ENCODE measurements around the gene METTL9. TPM values are rescaled to one million over a fixed set of nuclear protein-coding genes. Genes with fewer than 3 reads are reported as not detected.

The METTL9 gene
- total and polyA plus RNA-seq, 2 donors (not counting 1 experiment from before 2014, with no cell fraction given), result 124 to 163 TPM

GRCh38 chr16:21659124-21659523 lies 59.7 kb downstream of the METTL9 start:
- H3K4me3 ChIP-seq (replicated peaks in 1 of 4; ENCODE audit: control extremely low read depth in 1 of 4, insufficient read depth in 1 of 4, low read depth in 3 of 4, low read length in 4 of 4), result no peak overlapping the region
- no peaks in the 10 kb centered on the region for H3K27me3 ChIP-seq (ENCODE audit: control insufficient read depth, insufficient read depth, low read length)
- H3K4me1 ChIP-seq (ENCODE audit: control insufficient read depth, extremely low read depth, insufficient read depth, low read length), result no peaks in the 10 kb centered on the region
- no peak for DNase-seq (ENCODE audit: low read depth in 2 of 2)
- H3K79me2 ChIP-seq (ENCODE audit: control insufficient read depth, insufficient read depth, low read length), result no peaks in the 10 kb centered on the region
- peaks cover 3% of the 10 kb centered on the region for H3K36me3 ChIP-seq (ENCODE audit: control insufficient read depth, insufficient read depth, low read length)
- H3K27ac ChIP-seq (ENCODE audit: insufficient read depth, low read length), result no peak overlapping the region
- H4K20me1 ChIP-seq (ENCODE audit: control insufficient read depth, extremely low read depth, insufficient read depth, low read length), result no peaks in the 10 kb centered on the region
- H3K9ac ChIP-seq (ENCODE audit: insufficient read depth, low read length), result no peak overlapping the region
- TF ChIP-seq, protein P1, sequence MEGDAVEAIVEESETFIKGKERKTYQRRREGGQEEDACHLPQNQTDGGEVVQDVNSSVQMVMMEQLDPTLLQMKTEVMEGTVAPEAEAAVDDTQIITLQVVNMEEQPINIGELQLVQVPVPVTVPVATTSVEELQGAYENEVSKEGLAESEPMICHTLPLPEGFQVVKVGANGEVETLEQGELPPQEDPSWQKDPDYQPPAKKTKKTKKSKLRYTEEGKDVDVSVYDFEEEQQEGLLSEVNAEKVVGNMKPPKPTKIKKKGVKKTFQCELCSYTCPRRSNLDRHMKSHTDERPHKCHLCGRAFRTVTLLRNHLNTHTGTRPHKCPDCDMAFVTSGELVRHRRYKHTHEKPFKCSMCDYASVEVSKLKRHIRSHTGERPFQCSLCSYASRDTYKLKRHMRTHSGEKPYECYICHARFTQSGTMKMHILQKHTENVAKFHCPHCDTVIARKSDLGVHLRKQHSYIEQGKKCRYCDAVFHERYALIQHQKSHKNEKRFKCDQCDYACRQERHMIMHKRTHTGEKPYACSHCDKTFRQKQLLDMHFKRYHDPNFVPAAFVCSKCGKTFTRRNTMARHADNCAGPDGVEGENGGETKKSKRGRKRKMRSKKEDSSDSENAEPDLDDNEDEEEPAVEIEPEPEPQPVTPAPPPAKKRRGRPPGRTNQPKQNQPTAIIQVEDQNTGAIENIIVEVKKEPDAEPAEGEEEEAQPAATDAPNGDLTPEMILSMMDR (conservative IDR thresholded peaks at IDR 0.05 in 1 of 2, IDR thresholded peaks at IDR 0.05 in 1 of 2; ENCODE audit: low read depth in 1 of 2, low read length in 2 of 2), result no peak
- TF ChIP-seq EZH2 (IDR thresholded peaks at IDR 0.05; ENCODE audit: low read length, missing control alignments), result no peak
- H2AFZ ChIP-seq (ENCODE audit: low read length), result no peak overlapping the region
- H3K4me2 ChIP-seq (ENCODE audit: extremely low read depth, insufficient read depth, low read length), result no peak overlapping the region
- no peaks in the 10 kb centered on the region for H3K9me3 ChIP-seq (ENCODE audit: control insufficient read depth, insufficient read depth, low read depth, low read length)

DNA sequence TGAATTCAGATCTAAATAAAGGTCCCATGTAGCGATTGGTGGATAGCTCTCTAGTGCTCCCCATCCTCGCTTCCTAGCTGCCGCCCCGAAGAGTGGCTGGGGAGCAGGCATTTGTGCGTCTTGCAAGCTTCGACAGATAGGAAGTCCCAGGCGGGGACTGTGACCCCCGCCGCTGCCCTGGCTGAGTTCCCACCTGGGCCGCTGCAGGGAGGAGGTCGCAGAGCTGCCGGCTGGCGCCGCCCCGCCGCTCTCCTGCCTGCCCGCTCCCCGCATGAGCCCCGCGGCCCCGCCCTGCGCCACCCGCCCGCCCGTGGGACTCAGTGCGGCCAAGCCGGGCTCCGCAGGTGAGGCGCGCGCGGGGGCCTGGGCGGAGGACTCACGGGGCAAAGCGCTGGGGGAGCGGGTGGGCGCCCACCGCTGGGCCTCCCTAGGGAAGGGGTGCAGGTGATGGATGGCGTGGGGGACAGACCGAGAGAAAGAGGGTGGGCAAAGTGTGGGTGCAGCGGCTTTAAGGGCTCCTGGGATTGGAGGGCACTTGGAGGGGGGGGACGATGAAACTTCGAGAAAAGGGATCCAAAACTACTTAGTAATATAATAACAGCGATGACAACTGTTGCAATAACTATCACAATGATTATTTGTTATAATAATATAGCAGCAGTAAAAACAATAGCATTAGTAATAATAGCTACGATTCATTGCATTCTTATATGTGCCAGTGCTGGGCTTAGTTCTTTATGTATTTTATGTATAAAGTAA lies 64.7 kb downstream of the METTL9 start, which contains the start of gene OTOA:
Gene OTOA (plus strand): TSS at position 80 of the 759 bp plus-strand sequence. CDS start 14,547 bp downstream, outside the sequence.
- H3K4me2 ChIP-seq (ENCODE audit: extremely low read depth, insufficient read depth, low read length), result peak within 1 kb of the TSS; percentile 23
- no peaks in the 10 kb centered on the region for H4K20me1 ChIP-seq (ENCODE audit: control insufficient read depth, extremely low read depth, insufficient read depth, low read length)
- H3K9ac ChIP-seq (ENCODE audit: insufficient read depth, low read length), result no peak within 1 kb of the TSS
- H3K79me2 ChIP-seq (ENCODE audit: control insufficient read depth, insufficient read depth, low read length), result no peaks in the 10 kb centered on the region
- DNase-seq (ENCODE audit: low read depth in 2 of 2), result no peak
- H3K4me3 ChIP-seq (replicated peaks in 1 of 4; ENCODE audit: control extremely low read depth in 1 of 4, insufficient read depth in 1 of 4, low read depth in 3 of 4, low read length in 4 of 4), result peak within 1 kb of the TSS in 1 of 4 experiments; percentile 20
- no peak for TF ChIP-seq EZH2 (IDR thresholded peaks at IDR 0.05; ENCODE audit: low read length, missing control alignments)
- TF ChIP-seq, protein P1 (conservative IDR thresholded peaks at IDR 0.05 in 1 of 2, IDR thresholded peaks at IDR 0.05 in 1 of 2; ENCODE audit: low read depth in 1 of 2, low read length in 2 of 2), result no peak
- H3K27ac ChIP-seq (ENCODE audit: insufficient read depth, low read length), result no peak within 1 kb of the TSS
- H3K36me3 ChIP-seq (ENCODE audit: control insufficient read depth, insufficient read depth, low read length), result no peaks in the 10 kb centered on the region
- H2AFZ ChIP-seq (ENCODE audit: low read length), result no peak within 1 kb of the TSS
- H3K27me3 ChIP-seq (ENCODE audit: control insufficient read depth, insufficient read depth, low read length), result no peaks in the 10 kb centered on the region
- H3K4me1 ChIP-seq (ENCODE audit: control insufficient read depth, extremely low read depth, insufficient read depth, low read length), result no peaks in the 10 kb centered on the region
- no peaks in the 10 kb centered on the region for H3K9me3 ChIP-seq (ENCODE audit: control insufficient read depth, insufficient read depth, low read depth, low read length)

- no peak overlapping the region for H3K4me3 ChIP-seq (replicated peaks in 1 of 4; ENCODE audit: control extremely low read depth in 1 of 4, insufficient read depth in 1 of 4, low read depth in 3 of 4, low read length in 4 of 4)
- DNase-seq (ENCODE audit: low read depth in 2 of 2), result no peak
- H3K4me1 ChIP-seq (ENCODE audit: control insufficient read depth, extremely low read depth, insufficient read depth, low read length), result no peaks in the 10 kb centered on the region
- no peaks in the 10 kb centered on the region for H3K27me3 ChIP-seq (ENCODE audit: control insufficient read depth, insufficient read depth, low read length)
- no peaks in the 10 kb centered on the region for H3K36me3 ChIP-seq (ENCODE audit: control insufficient read depth, insufficient read depth, low read length)
- no peak overlapping the region for H2AFZ ChIP-seq (ENCODE audit: low read length)
- H3K9ac ChIP-seq (ENCODE audit: insufficient read depth, low read length), result no peak overlapping the region
- H4K20me1 ChIP-seq (ENCODE audit: control insufficient read depth, extremely low read depth, insufficient read depth, low read length), result no peaks in the 10 kb centered on the region
- no peak overlapping the region for H3K4me2 ChIP-seq (ENCODE audit: extremely low read depth, insufficient read depth, low read length)
- H3K27ac ChIP-seq (ENCODE audit: insufficient read depth, low read length), result no peak overlapping the region
- no peaks in the 10 kb centered on the region for H3K79me2 ChIP-seq (ENCODE audit: control insufficient read depth, insufficient read depth, low read length)
- TF ChIP-seq, protein P1 (conservative IDR thresholded peaks at IDR 0.05 in 1 of 2, IDR thresholded peaks at IDR 0.05 in 1 of 2; ENCODE audit: low read depth in 1 of 2, low read length in 2 of 2), result no peak
- TF ChIP-seq EZH2 (IDR thresholded peaks at IDR 0.05; ENCODE audit: low read length, missing control alignments), result no peak
- H3K9me3 ChIP-seq (ENCODE audit: control insufficient read depth, insufficient read depth, low read depth, low read length), result no peaks in the 10 kb centered on the region
Observed at GRCh38 chr16:21664801-21665492, 65.6 kb downstream of the METTL9 start.

Measured in fibroblast of lung (primary cell).